Stimulated activated CD4-positive, alpha-beta T cell treated with anti-CD3 and anti-CD28 coated beads, Interleukin-1b, Interleukin-23, amount 100 ng/mL, for 1 hour (primary cell): ENCODE measurements around the gene SASH1.
A peak's percentile ranks its signal among the peaks of the same experiment; 100 is the strongest.

Source experiments
- DNase-seq, 2 donors: peaks; one replicate each; pipeline ENCODE4 v3.0.0-alpha.2; 2020; ENCODE audit warnings: low read depth in 2 of 2

Gene SASH1

DNA sequence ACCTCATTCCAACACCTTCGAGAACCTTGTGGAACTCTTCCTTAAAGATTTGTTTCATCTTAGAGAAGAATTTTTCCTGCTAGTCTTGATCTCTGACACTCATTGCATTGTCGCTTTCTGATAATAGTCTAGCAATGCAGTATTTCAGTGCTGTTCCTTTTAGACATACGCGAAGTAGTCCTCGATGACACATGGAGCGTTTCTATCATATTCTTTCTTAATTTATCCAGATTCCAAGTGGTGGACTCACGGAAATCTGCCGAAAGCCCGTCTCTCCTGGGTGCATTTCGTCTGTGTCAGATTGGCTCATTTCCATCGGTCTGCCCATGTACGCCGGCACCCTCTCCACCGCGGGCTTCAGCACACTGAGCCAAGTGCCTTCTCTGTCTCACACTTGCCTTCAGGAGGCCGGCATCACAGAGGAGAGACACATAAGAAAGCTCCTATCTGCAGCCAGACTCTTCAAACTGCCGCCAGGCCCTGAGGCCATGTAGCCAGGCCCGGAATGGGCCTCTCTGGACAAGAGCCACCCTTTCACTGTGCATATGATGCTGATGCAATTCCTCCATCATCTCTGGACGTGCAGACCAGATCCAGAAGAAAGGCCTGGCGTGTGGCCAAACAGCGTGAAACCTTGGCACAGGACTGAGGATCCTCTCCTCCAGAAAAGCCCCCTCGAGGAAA is 205.6 kb downstream of the SASH1 start:
- no peak for DNase-seq

DNA sequence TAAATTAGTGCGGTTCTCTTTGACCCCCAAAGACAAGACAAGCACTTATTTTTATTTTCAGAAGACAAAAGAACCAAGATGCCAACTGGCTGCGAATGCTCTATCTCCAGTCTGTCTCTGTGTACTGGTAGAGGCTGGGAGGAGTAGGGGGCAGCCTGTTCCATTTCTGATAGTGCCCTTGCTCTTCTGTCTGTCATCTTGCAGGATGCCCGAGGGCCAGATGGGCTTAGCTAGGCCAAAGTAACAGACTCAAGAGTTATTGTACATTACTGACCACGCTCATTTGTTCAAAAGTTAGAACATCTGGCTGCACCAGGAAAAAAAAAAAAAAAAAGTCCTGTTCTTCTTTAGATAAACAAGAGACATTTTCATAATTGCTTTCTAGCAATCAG is 206.1 kb downstream of the SASH1 start:
- DNase-seq, result no peak

DNA sequence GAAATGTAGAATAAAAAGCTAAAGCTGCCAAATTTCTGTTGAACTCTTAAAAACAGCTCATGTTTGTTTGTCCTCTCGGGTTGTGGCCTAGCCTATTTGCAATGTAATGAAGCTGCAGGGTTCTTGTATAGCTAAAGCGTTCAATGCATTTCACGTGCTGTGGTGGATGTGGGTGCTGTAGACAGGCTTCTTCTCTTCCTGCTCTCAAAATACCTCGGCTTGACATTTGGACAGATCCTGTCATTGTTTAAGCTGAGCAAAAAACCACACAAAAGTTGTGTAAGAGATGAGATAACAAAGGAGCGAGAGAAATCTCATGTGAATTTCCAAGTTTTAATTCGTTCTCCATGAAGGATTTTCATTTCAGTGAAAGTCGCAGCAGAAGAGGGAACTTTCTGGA is 207.9 kb downstream of the SASH1 start:
- no peak for DNase-seq

DNA sequence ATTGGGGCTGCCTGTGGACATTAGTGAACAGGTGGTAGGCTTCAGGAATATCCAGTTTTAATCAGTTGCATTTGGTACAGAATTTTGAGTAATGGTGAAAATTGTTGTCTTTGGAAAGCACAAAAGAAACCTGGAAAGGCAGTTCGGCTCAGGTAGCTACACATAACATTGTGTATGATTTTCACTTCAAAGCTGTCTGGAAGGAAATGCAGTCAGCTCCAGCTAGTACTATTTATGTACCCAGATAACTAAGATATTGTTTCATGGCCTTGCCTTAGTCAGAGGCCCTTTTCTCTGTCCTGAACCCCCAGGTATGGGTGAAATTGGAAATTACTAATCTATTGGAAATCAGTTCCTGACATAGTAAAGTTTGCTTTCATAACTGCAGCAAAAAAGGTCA is 208.6 kb downstream of the SASH1 start:
- no peak for DNase-seq

DNA sequence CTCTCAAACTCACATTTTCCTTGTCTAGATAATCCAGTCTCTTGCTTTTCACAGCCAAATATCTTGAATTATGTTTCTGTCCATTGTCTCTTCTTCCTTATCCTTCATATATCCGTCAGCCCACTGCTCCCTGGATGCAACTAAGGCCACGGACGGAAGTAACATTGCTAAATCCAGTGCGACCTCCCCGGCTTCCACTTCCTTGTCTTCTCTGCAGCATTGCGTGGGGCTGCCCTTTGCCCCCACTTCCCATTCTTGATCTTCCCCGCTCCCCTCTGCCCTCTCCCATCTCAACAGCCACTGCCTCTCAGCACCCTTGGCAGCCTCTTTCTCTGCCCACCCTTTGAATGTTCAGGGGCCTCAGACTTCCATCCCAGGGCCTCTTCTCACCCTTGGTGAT is 213.8 kb downstream of the SASH1 start:
- DNase-seq, result no peak

DNA sequence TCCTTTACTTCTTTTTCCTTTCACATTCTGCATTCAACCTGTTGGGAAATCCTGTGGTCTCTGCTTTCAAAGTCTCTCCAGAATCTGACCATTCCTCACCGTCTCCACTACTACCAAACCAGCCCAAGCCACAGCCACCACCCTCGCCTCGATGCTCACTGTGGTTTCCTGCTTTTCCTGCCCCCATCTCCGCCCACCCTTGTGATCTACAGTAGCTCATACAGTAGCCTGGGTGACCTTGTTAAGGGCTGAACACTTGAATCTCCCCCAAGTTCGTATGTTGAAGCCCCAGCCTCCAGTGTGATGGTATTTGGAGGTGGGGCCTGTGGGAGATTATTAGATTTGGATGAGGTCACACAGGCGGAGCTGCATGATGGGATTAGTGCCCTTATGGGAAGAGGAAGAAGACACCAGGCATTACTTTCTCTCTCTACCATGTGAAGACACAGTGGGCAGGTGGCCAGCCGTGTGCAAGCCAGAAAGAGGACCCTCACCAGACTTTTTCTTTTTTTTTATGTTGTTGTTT is 215.2 kb downstream of the SASH1 start:
- no peak for DNase-seq

DNA sequence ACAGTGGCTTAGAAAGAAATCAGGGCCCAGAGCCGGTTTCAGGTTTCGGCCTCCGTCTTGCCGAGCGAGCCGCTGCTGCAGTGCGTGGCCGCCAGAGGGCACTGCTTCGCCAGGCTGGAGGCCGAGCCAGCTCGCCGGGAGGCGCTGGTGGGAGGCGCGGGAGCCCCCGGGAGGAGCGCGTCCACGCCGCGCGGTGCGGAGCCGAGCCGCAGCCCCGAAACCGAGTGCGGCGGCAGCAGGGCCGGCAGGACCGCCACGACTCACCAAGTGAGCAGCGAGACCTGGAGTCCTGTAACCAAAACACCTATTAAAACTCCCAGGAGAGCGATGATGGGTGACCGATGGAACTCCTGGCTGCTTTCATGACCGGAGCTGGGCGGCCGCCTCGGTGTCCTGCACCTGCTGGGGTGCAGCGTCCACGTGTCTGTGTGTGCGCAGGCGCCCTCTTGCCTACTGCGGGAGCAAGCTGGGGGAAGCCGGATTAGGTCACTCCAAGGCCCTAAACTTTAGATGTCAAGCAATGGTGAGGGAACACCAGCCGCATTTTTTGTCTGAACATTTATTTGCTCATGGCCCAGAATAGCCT is 217.3 kb downstream of the SASH1 start:
- peak; percentile 29 to 50 for DNase-seq

DNA sequence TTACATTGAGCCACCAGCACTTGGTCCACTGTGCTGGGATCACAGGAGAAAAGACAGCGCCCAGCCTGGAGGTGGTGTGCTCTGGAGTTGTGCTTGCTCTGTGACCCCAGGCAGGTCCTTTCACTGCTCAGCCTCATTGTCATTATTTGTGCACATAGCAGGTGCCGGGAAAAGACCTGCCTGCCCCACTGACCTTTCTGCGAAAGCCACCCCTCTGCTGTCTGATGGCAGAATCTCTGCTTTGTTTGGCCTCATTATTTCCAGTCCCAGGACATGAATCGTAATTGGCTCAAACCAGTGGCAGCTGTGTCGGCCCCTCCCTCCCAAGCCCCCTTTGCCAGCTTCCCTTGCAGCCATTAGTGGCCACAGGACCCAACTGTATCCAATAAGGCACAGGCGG is 219.0 kb downstream of the SASH1 start:
- DNase-seq, result no peak

DNA sequence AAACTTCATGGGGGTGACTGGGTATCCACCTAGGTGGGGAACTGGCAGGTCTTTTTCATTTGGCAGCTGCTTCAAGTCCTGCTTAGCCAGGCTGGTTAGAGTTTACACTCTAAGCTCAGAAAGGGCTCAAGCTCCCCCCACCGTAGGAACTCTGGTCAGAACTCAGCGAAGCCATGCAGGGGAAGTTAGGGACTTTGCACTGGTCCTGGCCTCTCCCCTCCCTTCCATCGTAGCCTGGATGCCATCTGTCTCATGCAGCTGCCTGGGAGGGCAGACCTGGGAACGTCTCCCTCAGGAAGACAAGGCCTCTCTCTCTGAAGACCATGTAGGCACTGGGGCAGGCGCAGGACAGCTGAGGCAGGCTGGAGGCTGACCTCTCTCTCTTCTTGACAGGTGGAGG is 220.4 kb downstream of the SASH1 start:
- DNase-seq, result no peak

DNA sequence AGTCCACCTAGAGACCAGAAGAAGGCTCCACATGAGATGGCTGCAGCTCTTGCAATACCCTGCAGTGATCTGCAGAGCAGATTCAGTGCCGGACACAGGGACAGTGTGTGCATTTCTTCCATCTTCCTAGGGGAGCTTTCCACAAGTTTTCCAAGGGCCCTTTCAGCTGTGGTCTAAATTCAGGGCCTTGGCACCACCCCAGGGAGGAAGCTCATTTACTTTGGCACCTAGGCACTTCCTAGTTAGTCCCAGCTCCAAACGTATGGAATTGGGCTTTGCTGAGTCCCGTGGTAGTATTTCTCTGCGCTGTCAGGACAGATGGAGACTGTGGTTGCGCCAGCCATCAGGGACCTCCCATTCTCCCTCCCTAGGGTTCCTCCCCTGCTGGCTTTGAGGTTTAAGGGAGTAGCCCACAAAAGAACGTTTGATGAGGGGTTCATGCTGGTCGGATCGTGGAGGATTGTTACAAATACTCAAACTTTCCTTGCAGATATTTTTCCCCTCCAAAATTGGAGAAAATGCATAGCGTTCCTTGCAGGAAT is 221.9 kb downstream of the SASH1 start:
- no peak for DNase-seq

DNA sequence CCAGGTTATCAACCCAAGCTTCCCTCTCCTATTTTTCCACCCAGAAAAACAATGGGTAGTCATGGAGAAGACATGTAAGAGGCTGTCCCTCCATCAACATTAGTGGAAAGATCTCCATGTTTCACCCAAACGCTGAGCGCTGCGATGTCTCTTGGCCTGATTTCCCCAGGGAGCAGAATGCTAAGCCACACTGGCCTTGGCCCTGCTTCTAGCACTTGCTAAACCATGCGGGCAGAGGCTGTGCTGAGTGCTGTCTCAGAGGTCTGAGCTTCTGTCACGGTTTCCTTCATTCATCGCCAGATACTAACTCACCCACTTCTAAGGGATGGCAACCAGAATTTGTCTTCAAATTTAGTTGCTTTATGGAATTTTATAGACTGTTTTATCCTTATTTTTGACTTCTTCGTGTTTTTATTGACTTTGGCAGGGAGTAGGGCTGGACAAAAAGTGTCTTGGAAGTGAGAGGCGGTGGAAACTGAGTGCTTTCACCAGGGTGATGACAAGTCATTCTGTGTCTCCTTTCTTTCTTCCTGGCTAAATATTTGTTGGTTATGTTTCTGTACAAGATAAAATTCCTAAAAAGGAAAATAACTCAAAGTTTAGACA is 222.8 kb downstream of the SASH1 start:
- DNase-seq, result no peak

DNA sequence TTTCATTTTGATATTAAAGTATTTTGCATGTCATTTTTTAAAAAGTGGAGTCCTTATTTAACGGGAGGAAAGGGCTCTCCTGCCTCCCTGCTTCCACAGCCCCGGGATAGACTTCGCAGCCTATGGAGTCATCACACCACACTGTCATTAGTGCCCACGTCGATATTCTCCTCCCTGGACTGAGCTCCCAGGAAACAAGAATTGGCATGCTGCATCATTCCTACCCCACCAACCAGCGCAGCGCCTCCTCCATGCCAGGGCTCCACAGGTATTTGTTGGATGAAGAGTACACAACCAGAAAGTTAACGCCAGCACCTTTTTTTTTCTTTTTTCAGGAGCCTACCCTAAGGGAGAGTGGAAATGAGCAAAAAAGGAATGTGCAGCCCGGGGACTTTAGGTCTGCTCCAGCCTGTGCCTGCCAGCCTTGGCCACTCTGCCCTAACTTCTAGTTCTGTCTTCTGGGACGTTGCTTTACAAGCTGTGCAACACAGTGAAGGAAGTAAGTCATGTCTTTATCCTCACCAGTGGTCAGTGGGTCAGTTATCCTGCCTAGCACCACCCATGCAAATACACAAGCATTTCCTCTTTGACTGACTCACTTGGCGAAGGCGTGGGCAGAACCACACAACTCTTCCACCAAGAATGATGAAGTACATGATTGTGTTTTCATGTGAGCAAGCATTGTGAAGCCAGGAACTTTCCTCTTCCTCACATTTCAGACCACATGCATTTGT is 223.5 kb downstream of the SASH1 start:
- DNase-seq, result no peak

DNA sequence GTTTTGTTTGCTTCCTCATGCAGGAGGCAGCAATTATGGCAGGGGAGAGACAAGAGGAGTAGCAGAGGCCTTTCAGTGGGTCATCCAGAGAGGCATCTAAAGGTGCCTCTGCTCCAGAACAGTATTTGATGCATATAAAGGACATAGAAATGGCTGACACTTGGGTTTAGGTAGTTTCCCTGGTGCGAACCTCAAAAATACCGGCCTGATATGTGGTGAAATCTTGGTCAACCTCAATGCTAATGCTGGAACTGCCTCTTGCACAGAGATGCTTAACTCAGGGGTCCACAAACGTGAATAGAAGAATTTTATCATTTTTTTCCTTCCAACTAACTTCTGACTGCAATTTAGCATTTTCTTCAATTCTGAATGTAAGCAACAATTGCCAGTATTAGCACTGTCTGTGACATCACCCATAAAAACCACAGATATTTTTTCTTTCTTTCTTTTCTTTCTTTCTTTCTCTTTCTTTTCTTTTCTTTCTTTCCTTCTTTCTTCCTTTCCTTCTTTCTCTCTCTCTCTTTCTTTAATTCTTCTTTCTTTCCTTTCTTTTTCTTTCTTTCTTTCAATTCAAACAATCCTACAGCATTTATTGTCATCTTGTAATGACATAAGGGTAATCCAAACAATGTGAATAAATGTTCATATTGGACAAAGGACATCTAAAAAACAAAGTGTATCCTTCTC is 224.2 kb downstream of the SASH1 start:
- no peak for DNase-seq

DNA sequence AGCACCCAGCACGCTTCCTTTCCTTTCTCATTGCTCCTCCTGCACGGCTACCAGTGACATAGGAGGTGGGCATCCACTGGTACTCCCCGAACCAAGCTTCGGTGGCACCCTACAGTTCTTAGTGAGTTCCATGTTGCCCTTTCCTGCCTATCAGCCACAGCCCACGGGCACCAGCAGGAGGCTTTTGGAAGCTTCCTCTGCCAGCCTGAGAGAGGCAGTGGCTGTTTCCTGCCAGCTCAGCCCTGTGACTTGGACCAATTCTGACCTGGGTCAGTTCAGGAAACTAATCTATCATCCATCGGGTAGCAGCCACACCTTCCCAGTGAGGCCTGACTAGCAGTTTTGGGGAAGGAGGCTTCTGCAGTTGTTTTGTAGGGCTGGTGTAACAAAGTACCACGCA is 227.8 kb downstream of the SASH1 start:
- DNase-seq, result no peak

DNA sequence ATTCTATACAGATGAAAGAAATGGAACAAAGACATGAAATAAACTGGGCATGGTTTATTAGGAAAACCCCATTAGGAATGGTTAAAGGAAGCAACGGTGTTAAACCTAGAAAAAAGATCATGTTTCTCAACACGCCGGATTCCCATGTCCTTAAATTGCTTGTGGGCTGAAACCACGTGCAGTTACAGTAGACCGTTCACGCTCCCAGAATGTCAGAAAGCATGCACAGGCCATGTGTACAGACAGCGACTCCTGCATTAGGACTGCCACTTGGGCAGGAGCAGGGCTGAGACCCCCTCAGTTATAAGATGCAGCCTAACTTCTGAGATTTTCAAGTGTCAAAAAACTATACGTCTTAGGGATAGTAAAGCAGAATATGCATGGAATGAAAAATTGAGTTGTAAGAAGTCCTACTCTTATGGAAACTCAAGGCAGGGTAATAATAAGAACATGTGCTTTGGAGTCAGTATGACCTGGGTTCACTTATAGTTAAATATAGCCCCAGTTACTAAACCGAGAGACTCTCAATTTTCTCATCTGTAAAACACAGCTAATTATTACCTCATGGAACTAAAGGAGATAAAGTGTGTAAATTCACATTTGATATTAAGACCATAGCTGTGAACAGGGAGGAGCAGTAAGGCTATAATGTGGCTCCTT is 230.2 kb downstream of the SASH1 start:
- DNase-seq, result no peak

DNA sequence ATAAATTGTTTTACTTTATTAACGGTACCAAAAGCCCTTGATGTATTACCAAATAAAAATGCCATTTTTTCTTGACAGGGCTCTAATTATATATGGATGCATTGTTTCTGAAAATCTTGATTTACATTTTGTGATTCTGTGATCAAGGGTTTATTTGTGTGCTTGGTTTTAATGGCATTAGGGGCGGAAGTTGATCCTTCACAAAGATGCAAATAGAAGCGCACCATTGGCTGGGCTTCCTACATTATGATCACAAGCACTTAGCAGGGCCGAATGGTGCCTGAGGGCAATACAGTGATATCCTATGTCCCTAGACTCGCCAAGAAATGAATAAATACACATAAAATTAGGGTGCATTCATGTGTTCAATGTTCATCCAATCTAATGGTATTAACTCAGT is 231.3 kb downstream of the SASH1 start:
- DNase-seq, result no peak

DNA sequence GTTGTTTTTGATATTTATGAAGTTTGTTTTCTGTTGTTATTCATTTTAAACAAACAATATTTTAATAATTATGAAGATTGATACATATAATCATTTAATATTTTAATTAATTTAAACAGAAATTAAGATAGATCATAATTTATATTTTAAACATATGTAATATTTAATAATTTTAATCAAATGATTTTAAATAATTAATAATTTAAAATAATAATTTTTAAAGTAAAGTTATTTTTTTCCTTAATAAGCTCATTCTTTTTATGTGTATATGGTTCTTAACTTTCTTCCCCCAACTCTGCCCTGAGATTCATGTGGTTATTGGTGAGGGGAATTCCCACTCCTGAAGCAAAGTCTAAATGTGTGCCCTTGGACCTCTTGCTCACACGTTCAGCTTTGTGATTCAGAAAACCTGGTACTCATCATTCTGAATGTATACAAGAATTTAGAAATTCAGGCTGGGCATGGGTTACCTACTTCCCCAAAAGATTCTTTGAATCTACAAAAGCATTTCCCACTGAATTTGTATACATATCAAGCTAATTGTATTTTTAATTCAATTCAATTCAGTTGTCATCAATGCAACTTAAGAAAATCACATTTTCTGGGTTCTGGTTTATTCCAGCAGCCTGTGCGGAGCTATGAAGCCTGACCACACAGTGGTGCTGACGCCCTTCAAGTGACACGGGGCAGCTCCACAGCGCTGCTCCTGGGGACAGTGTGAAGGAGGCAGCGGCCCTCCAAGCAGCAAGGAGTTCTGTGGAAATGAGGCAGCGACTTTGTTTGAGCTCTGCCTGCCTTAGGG is 235.2 kb downstream of the SASH1 start:
- no peak for DNase-seq

DNA sequence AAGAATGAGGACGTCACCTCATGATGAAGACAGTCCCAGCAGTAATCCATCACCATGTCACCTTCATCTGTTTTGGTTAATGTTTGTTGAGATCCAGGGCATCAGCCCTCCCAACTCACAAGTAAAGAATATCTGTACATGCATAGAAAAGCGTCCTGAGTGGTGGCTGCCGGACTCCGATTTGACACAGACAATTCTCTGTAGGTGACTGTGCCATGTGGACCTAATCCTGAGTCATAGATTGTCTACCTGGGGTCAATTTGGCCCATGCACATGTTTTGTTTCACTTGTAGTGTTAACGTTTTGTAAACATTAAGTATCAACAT is 235.8 kb downstream of the SASH1 start:
- no peak for DNase-seq

DNA sequence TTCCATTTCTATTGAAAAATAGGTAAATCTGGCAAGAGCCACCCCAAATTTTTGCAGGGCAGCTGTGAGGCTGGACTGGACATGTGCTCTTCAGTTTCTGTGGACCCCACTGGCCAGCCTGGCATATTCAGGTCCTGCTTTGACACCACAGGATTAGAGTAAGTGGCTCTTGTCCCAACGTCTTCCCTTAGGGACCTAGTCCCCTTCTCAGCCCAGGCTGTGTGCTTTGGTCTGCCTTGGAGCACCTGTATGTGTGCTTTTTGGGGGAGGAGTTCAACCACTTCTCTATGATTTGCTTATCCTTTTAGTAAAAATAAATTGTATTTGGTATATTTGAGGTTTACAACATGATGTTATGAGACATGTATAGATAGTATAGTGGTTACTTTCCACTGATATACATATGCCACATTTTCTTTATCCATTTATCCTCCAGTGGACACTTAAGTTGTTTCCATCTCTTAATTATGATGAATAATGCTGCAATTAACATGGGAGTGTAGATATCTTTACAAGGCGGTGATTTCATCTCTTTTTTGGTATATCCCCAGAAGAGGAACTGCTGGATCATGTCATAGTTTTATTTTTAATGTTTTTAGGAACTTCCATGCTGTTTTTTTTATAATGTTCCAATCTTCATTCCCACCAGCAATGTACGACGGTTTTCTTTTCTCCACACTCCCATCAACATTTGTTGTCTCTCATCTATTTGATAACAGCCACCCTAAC is 236.4 kb downstream of the SASH1 start:
- no peak for DNase-seq

DNA sequence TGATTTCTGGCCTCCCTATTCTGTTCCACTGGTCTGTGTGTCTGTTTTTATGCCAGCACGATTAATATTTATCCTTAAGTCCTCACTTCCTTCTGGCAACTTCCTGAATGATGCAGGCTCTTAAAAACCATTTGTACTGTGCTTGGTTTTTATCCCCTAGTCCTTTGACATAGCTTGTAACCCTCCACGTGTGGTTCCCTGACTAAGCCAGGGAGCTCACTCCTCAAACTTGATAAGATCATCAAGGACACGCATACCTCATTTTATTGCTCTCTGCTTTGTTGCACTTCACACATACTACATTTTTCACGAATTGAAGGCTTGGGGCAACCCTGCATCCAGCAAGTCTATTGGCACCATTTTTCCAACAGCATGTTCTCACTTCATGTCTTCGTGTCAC is 237.8 kb downstream of the SASH1 start:
- no peak for DNase-seq
